NCI-H460 (cell line): ENCODE data around the gene LAMP1. TPM values are rescaled to one million over a fixed set of nuclear protein-coding genes. Genes with fewer than 3 reads are reported as not detected.

Experiments used
- DNase-seq: peaks from one replicate; pipeline ENCODE4 v3.0.0-alpha.2; 2016; ENCODE audit warnings: low read depth; ENCODE audit errors: extremely low read depth
- total RNA-seq: library from RNA; depleted of rRNA; stranded (reverse); fragments of >200 nt; shearing (Covaris generic); gene quantifications from 2 replicates; pipeline ENCODE4 v1.2.3, GENCODE V29; 2014

The LAMP1 gene
- total RNA-seq, 1 experiment from 2014 or later = 118 TPM

GRCh38 chr13:113295776-113296175 lies 1.3 kb upstream of the LAMP1 start:
- DNase-seq = no peak

GRCh38 chr13:113297370-113298042 lies 467 bp downstream of the LAMP1 start:
- no peak for DNase-seq

GRCh38 chr13:113298043-113298945 lies 1.3 kb downstream of the LAMP1 start:
- DNase-seq = no peak

- DNase-seq = no peak
These were observed 2.9 kb downstream of the LAMP1 start for GRCh38 chr13:113299951-113300350.

GRCh38 chr13:113302986-113303385 lies 5.9 kb downstream of the LAMP1 start:
- no peak for DNase-seq

- no peak for DNase-seq
These were observed 7.1 kb downstream of the LAMP1 start for GRCh38 chr13:113304121-113304520.

- no peak for DNase-seq
These were observed 8.2 kb downstream of the LAMP1 start for GRCh38 chr13:113305208-113305607.

GRCh38 chr13:113307491-113307890 lies 10.5 kb downstream of the LAMP1 start:
- no peak for DNase-seq

GRCh38 chr13:113309473-113309872 lies 12.4 kb downstream of the LAMP1 start:
- DNase-seq = no peak

GRCh38 chr13:113314112-113314511 lies 17.1 kb downstream of the LAMP1 start:
- DNase-seq = peak; percentile 43

- peak; percentile 54 for DNase-seq
These were observed 17.9 kb downstream of the LAMP1 start for GRCh38 chr13:113314895-113315470.

GRCh38 chr13:113315992-113316391 lies 19.0 kb downstream of the LAMP1 start:
- DNase-seq = no peak

- no peak for DNase-seq
These were observed 20.0 kb downstream of the LAMP1 start for GRCh38 chr13:113317031-113317430.

GRCh38 chr13:113318956-113319355 lies 21.9 kb downstream of the LAMP1 start:
- no peak for DNase-seq

- no peak for DNase-seq
These were observed 22.3 kb downstream of the LAMP1 start for GRCh38 chr13:113319371-113319770.

- no peak for DNase-seq
These were observed 23.3 kb downstream of the LAMP1 start for GRCh38 chr13:113320226-113320875.

- DNase-seq = no peak
These were observed 24.5 kb downstream of the LAMP1 start for GRCh38 chr13:113321546-113321945.

- DNase-seq = no peak
These were observed 25.0 kb downstream of the LAMP1 start for GRCh38 chr13:113322043-113322461.

GRCh38 chr13:113322890-113323651 lies 26.0 kb downstream of the LAMP1 start:
- DNase-seq = no peak

GRCh38 chr13:113323869-113324268 lies 26.8 kb downstream of the LAMP1 start:
- no peak for DNase-seq
